ENCODE results near the gene SPINK14.

SPINK14 gene, protein sequence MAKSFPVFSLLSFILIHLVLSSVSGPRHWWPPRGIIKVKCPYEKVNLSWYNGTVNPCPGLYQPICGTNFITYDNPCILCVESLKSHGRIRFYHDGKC

DNA sequence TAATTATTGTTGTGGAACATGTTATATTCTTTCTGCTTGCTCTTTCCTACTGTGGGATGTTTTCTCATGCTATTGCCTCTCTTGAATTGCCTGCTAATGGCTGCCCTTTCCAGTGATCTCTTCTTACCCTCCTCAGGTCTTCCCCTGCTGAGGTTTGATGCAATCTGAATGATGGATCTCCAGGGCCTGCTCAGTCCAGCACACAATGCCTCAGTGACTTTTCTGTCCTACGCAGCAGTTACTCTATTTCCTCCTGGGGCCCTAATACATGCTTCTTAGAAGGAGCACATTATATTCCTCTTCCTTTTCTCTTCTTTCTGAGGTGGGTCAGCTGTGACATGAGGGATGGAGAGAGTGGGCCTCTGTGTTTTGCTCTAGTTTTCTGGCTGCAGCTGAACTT lies at the start of gene SPINK14:
SPINK14 (plus strand) TSS at position 301 of the 400 bp plus-strand sequence. CDS start 1,187 bp downstream, outside the sequence.
- no peak for DNase-seq

DNA sequence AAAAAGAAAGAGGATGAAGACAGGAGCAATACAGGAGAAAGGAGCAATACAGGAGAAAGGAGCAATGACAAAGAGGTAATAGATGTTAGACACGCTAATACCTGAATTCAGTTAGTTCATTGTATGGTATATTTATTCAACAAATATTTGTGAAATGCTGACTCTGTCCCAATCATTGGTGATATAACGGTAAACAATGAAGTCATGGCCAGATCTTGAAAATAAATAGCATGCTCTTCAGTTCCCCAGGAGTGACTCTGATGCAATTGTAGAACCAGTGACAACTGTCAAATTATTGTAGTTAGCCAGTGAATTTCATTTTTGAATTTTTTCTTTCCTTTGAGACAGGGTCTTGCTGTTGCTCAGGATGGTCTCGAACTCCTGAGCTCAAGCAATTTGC lies 48.0 kb upstream of the SPINK14 start:
- no peak for DNase-seq

DNA sequence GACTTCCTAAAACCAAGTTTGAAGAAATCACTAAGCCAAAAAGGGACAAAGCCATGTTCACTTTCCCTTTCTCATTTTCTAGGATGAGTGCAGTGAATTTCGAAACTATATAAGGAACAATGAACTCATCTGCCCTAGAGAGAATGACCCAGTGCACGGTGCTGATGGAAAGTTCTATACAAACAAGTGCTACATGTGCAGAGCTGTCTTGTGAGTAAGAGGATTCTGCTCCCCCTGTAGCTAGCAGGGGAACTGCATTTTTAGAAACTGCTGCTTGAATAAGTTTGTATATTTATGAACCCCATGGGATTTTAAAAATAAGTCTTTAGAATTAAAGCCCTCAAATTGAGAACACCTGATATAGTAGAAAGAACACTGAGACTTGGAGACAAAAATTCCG lies 42.7 kb upstream of the SPINK14 start:
- DNase-seq = no peak

DNA sequence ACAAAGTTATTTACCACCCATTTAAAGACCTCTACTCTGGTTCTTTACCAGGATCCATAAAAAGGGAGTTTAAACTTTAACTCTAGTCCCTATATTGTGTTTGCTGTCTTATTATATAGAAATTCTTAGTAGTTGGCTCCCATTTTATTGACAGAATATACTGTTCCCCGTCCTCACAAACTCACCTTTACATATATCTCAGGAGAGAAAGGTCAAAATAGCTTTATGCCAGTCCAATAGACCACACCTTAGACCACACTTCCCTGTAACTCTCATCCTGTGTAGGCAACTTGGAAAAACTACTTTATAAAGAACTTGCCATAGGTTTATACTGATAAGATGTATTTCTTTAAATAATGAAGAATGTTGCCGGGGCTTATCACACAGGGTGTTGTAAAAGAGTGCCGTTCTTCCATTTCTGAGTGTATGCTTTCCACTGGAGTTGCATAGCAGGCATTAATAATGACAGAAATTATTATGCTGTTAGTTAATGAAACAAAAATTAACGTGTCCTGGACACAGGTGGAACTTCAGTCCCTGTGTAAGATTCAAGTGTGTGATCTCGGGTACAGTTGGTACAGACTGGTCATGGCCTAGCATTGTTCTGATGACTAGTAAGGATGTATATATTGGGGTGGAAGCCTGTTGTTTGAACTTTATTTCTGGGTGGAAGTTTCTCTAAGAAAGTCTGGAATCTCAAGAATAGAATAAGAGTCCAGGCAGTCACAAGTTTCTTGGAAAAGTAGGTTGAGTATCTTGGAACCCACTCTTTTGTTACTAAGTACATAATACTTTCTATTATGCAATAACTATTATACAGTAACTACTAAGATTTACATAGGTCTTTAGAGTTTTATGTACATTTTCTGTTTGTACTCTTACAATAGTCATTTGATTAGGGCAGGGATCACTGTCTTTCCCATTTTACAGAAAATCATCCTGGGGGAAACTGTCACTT lies 33.0 kb upstream of the SPINK14 start:
- DNase-seq = no peak

DNA sequence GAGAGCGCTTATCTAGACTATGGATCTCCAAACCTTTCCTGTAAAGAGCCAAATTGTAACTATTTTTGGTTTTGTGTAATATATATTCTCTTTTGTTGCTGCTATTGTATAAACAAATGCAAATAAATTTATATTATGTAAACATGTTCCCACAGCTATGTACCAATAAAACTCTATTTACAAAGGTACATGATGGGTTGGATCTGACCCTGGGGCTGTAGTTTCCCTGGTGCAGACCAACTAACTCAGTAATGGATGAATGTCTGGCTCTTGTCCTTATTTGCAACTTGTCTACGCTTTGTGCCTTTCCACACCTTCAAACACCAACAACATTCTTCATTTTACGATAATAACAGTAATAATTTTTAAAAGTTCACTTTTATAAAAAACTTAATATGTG lies 27.5 kb upstream of the SPINK14 start:
- no peak for DNase-seq

DNA sequence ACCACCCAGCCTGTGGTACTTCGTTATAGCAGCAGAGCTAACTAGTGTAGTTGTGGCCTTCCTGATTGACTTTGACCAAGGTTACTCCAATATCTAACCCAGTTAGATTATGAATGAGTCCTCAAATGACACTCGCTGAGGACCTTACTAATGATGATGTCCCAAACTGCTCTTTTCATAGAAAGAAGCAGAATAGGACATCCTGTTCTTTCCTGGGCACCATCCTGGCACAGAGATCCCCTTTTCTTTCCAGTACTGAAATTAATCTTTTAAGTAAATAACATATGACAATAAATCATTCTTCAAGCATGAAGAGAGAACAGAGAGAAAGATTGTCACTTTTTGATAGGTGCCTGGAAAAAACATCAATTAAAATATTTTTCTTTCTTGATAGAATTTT lies 26.7 kb upstream of the SPINK14 start:
- no peak for DNase-seq

DNA sequence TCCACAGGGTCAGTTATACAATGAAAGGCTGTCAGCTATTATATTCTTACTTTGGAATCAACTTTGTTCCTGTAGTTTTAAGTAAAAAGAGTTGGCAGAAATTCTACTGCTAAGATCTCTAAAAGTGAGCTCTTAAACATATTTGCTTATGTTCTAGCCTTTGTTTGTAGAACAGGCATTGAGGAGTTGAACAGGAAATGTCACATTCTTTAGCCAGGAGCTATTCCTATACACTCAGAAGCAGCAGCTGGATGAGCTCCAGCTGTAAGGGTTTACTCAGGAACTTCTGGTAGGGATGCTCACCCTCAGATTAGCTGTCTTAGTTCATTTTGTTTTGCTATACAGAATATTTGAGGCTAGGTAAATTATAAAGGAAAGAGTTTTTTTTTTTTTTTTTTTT lies 22.4 kb upstream of the SPINK14 start:
- no peak for DNase-seq

DNA sequence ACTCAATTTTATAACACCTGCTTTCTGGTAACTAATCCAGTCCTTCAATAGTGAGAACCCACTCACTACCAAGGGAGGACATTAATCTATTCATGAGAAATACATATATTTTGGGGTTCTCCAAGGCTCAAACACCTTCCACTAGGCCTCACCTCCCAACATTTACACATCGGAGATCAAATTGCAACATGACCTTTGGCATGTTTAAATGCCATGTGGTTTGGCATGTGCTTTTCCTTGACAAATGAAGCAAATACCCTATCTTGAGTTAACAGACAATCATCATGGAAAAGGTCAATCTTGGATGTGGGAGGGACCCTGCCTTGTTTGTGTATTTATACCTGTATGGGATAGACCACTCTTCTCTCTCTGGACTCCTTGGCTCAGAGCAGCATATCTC lies 21.9 kb upstream of the SPINK14 start:
- DNase-seq = no peak

DNA sequence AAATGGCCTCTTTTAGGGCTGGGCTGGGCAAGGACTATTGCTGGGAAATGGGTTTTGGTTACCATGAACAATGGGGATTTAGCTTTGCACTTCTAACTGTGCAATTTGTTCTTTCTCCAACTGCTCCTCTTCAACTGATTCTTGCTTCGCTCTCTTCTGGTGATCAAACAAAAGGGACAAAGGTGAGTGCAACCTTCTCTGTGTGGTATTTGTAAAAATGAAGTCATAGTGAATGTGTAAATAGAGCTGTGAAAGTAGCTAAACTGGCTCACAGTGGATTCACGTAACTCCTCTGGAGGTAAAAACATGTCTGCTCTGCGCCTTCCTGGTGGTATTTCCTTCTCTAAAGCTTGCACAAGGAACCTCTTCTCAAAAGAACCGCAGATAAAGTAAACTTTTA lies 20.9 kb upstream of the SPINK14 start:
- no peak for DNase-seq

DNA sequence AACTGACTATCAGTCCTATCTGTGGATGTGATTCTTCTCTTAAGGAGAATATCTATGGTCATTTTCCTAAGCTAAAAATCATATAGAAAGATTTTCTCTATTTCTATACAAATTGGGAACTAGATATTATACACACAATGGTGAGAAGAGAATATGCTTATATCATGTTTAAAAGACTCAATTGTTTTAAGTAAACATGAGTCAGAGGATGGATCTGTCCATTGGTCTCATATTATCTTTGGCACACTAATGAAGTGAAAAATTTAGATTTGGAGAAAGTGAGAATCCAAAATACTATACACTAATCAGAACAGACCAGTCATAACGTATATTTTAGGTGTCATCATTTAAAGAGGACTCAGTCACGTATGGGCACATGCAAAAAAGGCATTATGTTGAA lies 16.5 kb upstream of the SPINK14 start:
- no peak for DNase-seq

DNA sequence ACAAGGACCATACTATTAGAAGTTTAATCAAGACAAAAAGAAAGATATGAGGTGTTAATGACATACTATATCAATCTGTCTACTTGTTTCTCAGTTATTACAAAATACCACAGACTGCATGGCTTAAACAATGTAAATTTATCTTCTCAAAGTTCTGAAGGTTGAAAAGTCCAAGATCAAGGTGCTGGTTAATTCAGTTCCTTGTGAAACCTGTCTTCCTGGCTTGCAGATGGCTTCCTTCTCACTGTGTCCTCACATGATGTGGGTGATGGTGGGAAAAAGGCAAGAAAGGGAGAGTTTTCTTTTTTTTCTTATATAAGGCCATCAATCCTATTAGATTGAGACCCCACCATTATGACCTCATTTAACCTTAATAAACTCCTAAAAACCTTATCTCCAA lies 15.6 kb upstream of the SPINK14 start:
- no peak for DNase-seq

DNA sequence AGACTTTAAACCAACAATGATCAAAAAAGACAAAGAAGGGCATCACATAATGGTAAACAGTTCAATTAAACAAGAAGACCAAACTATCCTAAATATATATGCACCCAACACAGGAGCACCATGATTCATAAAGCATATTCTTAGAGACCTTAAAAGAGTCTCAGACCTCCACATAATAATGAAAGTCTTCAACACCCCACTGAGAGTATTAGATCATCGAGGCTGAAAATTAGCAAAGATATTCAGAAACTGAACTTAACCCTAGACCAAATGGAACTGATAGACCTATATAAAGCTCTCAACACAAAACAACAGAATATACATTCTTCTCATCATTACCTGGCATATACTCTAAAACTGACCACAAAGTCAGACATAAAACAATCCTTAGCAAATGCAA lies 11.7 kb upstream of the SPINK14 start:
- no peak for DNase-seq

DNA sequence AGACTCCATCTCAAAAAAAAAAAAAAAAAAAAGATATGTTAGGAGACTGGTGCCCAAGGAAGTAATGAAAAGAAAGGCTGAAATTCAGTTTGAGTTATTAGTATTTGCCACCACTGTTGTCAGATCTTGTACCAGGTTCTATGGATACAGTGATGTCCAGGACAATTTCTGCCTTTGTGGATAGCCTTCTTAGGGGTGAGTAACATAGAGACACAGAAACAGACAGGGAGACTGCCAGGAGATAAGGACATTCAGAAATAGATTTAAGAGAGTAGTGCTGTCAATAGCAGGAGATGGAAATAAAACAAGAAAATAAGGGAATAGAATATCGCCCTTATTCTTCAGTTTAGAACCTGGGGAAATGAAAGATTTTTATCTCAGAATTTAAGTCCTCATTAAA lies 6.3 kb upstream of the SPINK14 start:
- DNase-seq = no peak

DNA sequence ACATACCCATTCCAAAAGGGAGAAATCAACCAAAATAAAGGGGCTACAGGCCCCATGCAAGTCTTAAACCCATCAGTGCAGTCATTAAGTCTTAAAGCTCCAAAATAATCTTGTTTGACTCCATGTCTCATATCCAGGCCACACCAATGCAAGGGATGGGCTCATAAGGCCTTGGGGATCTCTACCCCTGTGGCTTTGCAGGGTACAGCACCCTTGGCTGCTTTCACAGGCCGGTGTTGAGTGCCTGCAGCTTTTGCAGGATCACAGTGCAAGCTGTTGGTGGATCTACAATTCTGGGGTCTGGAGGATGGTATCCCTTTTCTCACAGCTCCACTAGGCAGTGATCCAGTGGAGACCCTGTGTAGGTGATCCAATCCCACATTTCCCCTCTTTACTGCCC lies 5.0 kb upstream of the SPINK14 start:
- DNase-seq = no peak

DNA sequence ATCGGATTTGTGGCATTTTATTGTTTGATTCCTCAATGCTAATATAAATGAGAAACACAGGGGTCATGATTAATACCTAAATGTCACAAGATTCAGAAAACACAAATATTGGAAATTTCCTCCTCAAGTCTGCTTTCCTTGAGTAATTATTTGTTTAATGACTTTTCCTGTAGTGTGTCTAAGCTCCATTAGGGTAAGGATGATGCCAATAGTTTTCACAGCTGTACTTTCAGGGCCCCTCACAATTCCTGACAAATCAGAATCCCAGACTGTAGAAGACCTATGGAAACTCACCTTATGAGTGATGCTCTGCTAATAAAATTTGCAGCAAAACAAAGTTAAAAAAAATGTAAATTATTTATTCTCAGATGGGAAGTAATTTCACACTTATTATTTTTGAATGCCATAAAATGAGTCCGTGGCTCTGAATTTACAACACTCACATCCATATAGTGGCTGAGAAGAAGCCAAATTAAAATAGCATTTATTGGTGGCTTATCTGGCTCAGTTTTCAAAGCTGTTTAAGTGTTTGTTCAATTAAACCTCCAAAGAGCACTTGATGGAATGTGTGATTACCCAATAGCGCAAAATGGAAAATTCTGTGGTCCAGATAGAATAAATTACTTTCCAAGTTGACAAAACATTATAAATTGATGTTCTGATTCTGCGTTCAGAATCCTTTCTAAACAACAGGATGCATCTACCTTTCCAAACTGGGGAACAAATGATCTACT lies 1.6 kb upstream of the SPINK14 start:
- DNase-seq = no peak

DNA sequence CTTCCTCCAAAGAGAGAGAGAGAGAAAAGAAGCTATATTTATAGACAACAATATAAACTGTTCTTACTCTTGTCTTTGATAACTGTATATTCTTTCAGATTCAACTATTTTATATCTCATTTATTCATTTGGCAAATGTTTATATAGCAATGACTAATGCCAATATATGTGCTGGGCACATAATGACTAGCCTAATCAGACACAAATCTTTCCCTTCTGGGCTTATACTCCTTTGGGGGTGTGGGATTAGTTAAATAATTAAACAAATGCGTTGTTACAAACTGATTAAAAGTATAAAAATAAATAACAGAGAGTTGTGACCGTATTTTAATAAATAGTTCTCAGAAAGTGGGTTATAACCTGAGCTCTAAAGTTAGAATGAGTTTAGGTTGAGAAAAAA lies 4.0 kb downstream of the SPINK14 start:
- no peak for DNase-seq

DNA sequence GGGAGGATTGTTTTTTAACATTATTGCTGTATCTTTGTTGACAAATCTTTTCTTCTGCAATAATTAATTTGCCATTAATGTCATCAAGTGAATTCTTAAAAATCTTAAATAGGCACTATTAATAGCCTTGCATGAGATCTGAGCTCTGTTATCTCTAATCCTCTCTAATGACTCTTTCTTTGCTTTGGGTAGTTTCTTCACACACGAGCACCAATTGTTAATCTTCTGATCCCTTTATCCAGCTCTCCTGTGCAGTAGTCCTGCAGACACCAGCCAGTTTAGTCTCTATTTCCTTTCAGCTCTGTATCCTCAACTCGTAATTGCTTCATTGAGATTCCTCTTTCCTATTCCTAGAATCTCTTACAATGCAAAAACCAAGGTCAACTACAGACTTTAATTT lies 8.1 kb downstream of the SPINK14 start:
- no peak for DNase-seq

DNA sequence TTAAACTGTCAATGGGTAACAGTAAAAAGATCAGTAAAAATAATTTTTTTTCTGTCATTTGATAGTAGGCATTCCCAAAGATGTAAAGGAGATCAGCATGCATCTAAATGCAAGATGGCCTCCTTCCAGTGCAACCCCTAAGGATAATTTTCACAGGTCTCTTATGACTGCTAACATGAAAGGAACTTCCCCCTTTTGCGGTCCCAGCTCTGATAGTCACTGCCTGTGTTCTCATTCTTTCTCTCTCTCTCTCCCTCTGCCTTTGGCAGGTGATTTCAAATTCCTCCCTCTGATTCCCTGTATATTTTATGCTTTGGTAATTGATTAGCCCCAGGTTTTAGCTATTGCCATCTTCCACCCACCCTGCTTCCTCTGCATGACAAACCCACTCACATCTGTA lies 8.9 kb downstream of the SPINK14 start:
- no peak for DNase-seq

DNA sequence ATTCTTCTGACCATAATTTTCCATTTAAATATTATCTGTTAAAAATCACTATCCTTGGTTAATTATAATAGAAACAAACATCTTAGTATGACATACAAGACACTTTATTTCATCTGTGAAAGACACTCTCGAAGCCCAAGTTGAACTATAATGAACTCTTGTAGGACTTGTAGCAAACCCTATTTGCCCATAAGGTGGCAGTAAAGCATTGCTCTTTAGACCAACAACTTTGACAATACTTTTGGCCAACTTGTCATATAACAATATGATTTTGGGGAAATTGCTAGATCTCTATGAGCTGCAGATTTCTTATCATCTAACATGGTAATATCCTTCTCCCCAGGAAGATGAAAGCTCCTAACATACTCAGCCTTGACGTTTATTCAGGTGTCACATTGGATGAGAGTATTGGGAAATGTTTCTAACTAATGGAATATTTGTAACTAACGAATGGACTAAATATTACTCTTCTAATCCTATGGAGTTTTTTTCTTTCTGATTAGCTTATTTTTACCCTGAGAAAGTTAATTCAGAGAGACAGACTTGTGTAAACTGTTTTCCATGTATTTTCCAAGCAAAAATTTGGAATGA lies 11.0 kb downstream of the SPINK14 start:
- no peak for DNase-seq

DNA sequence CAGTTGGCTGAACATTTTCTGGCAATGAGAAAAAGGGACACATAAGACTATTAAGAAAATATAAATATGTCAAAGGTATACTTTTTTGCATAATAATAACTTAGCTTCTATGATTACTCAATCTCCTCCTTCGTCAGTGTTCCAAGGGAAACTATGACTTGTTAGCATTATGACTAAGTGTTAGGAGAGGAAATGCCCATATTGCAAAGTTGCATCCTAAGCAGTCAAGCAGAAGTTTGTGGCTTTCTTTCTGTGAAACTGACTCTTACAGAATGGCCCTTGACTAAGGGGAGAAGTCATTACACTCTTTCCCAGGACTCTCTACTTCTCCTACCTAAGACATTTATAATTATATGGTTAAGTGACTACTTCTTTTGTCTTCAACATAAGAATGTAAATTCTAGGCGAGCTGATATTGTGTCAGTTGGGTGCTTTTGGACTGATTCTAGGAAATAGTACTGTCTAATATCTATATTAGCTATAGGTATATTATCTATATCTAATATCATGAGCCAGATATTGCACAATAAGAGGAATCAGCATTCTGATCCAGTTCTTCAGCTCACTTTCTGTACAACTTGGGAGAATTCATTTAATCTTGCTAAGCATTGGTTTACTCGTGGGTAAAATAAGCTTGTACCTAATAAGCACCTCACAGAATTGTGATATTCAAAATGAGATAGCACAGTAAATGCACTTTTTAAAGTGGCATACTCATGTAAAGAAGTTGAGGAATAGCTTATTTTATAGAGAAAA lies 18.1 kb downstream of the SPINK14 start:
- no peak for DNase-seq

DNA sequence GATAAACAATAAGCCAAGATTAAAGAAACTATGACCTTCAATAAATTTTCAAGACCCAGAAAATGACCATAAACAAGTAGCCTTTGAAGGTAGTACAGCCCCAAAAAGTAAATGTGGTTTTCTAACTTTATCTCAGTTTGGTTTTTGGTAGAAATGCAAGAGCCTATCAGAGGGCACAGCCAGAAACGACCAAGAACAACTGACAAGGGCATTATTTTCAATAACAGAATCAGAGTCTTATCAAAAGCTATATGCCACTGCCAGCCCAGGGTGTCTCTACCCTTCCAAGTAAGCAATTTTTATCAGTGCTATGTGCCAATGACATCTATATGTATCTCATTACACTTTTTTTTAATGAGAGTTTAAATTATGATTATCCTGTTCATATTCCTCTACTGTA lies 22.7 kb downstream of the SPINK14 start:
- no peak for DNase-seq

DNA sequence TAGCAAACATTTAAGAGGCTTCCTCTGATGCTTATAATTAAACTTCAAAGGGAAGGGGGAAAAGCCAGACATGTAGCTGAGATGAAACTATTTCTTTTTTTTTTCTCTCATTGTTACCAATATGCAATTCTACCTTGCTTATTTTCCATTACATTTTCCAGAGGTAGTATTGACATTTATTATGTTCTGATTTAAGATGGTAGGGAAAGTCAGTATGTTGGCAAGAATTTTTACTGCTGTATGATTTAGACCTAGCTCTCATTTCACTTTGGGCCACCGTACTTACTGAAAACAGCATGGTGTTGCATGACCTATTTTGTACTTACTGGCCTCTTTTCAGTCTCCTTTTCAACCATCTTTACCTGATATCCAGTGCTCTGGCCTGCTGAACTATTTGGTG lies 24.9 kb downstream of the SPINK14 start:
- no peak for DNase-seq

DNA sequence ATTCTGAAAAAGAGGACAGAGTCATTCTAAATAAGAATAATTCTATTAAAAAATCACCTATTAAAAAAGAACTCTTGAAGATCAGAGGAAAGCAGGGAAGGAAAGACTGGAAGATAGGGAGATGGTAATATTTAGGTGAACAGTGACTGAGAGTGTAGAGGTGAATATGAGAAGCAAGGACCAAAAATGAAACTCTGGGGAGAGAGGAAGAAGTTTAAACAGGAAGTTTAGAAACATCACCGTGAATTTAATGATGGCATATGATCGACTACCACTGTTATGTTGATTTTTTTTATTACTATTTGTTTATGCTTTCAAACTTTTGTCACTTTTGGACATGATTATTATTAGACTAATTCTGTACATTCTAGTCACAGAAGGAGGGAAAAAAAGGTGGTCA lies 32.8 kb downstream of the SPINK14 start:
- DNase-seq = no peak

All from cerebellar nuclear complex (tissue), 1 donor.